Endothelial cell of umbilical vein (primary cell): Measurements from ENCODE around the gene MITF. TPM values are rescaled to one million over a fixed set of nuclear protein-coding genes. Genes with fewer than 3 reads are reported as not detected.

ENCODE experiments used
- BruUV-seq: library from RNA; stranded (reverse); fragments of 400-500 nt; replicated peaks from 2 replicates; lab custom pipeline; 2021; lab: Mats Ljungman, UMichigan
- CTCF ChIA-PET: fragments of 300-600, 350-600 bp; sonication (Branson Sonifier 250); formaldehyde crosslinking; loops from one replicate; lab custom pipeline; 2021; ENCODE audit warnings: antibody characterized with exemption, inconsistent platforms; lab: Charles Lee
- POLR2A ChIA-PET: fragments of 300-600, 350-600 bp; sonication (Branson Sonifier 250); formaldehyde crosslinking; loops from one replicate; lab custom pipeline; 2021; ENCODE audit warnings: antibody characterized with exemption, inconsistent platforms; lab: Charles Lee
- DNase-seq: peaks from one replicate; pipeline ENCODE4 v3.0.0-alpha.2; 2011; ENCODE audit warnings: low read depth, low spot score
- FAIRE-seq: peaks from 2 replicates; lab custom pipeline; 2011; peaks lifted over from hg19 to GRCh38; lab: Jason Lieb, UNC
- H2AFZ ChIP-seq: 2 replicates; pipeline ENCODE4 v1.6.0; 2012; ENCODE audit warnings: low read depth, low read length, control low read depth, inconsistent platforms
- H3K27ac ChIP-seq: 2 replicates; pipeline ENCODE4 v1.5.1; 2011; ENCODE audit warnings: low read depth, mild to moderate bottlenecking, control low read depth, low read length, moderate library complexity; ENCODE audit not compliant: insufficient read depth
- H3K27me3 ChIP-seq, 2 experiments: 2 replicates each; pipeline versions ENCODE4 v1.6.0 to v1.6.1; 2011; ENCODE audit warnings: low read length in 2 of 2, mixed read lengths in 1 of 2; ENCODE audit not compliant: control insufficient read depth in 2 of 2, insufficient read depth in 2 of 2
- H3K36me3 ChIP-seq, 2 experiments: 2 replicates in 1 of 2; 3 replicates in 1 of 2; pipeline ENCODE4 v1.5.1; 2011; ENCODE audit warnings: low read length in 2 of 2, mild to moderate bottlenecking in 1 of 2, moderate library complexity in 1 of 2; ENCODE audit not compliant: control insufficient read depth in 2 of 2, insufficient read depth in 2 of 2; ENCODE audit errors: extremely low read depth in 1 of 2
- H3K4me1 ChIP-seq: 3 replicates; pipeline ENCODE4 v1.5.1; 2011; ENCODE audit warnings: mild to moderate bottlenecking, low read length; ENCODE audit not compliant: control insufficient read depth, insufficient read depth; ENCODE audit errors: extremely low read depth
- H3K4me2 ChIP-seq: 2 replicates; pipeline ENCODE4 v1.6.1; 2011; ENCODE audit warnings: low read length, control low read depth, mixed read lengths; ENCODE audit not compliant: insufficient read depth
- H3K4me3 ChIP-seq, 3 experiments: fragments of 200-600 bp in 1 of 3; sonication (generic), shearing (Covaris generic) in 1 of 3; replicated peaks in 1 of 3; 2 replicates each; pipeline ENCODE4 v1.5.1; 2011 to 2016; ENCODE audit warnings: control low read depth in 3 of 3, low read length in 3 of 3, mild to moderate bottlenecking in 2 of 3, inconsistent platforms in 1 of 3, low read depth in 1 of 3, moderate library complexity in 1 of 3; ENCODE audit not compliant: insufficient read depth in 1 of 3
- H3K79me2 ChIP-seq: 2 replicates; pipeline ENCODE4 v1.6.0; 2012; ENCODE audit warnings: low read length, inconsistent platforms; ENCODE audit not compliant: control insufficient read depth, insufficient read depth
- H3K9ac ChIP-seq: replicated peaks from 2 replicates; pipeline ENCODE3; 2011; ENCODE audit warnings: low read length, control low read depth; ENCODE audit not compliant: insufficient read depth; ENCODE audit errors: extremely low read depth
- H3K9me1 ChIP-seq: replicated peaks from 3 replicates; pipeline ENCODE4 v1.6.0; 2011; ENCODE audit warnings: mild to moderate bottlenecking, low read length; ENCODE audit not compliant: control insufficient read depth, insufficient read depth; ENCODE audit errors: extremely low read depth
- H3K9me3 ChIP-seq: replicated peaks from 2 replicates; pipeline ENCODE4 v1.5.1; 2012; ENCODE audit warnings: low read length, inconsistent platforms; ENCODE audit not compliant: control insufficient read depth, insufficient read depth
- H4K20me1 ChIP-seq: replicated peaks from 2 replicates; pipeline ENCODE3; 2011; ENCODE audit warnings: mild to moderate bottlenecking, low read length; ENCODE audit not compliant: control insufficient read depth, insufficient read depth; ENCODE audit errors: extremely low read depth
- EZH2 ChIP-seq: IDR thresholded peaks from 2 replicates; pipeline ENCODE4 v1.6.1; 2012; ENCODE audit warnings: borderline replicate concordance, low read depth, mild to moderate bottlenecking, moderate library complexity, low read length, inconsistent platforms; ENCODE audit not compliant: severe bottlenecking
- FOS ChIP-seq: IDR thresholded peaks from 2 replicates; pipeline ENCODE4 v1.6.1; 2011; ENCODE audit warnings: mild to moderate bottlenecking, low read length, moderate library complexity, borderline replicate concordance; ENCODE audit not compliant: insufficient read depth
- GATA2 ChIP-seq: IDR thresholded peaks from 2 replicates; pipeline ENCODE4 v1.7.0; 2011; ENCODE audit warnings: low read depth, mild to moderate bottlenecking, moderate library complexity, mixed read lengths, low read length; ENCODE audit not compliant: insufficient read length, insufficient read depth
- JUN ChIP-seq: IDR thresholded peaks from 2 replicates; pipeline ENCODE4 v1.6.1; 2011; ENCODE audit warnings: borderline replicate concordance, low read depth; ENCODE audit not compliant: insufficient read length, insufficient read depth
- MYC ChIP-seq: IDR thresholded peaks from one replicate; pipeline ENCODE4 v1.6.1; 2011; ENCODE audit warnings: mild to moderate bottlenecking, low read depth, low read length
- POLR2A ChIP-seq: IDR thresholded peaks from 2 replicates; pipeline ENCODE4 v1.6.1; 2012; ENCODE audit warnings: low read depth, mild to moderate bottlenecking, control low read depth, low read length
- POLR2AphosphoS5 ChIP-seq: IDR thresholded peaks from 2 replicates; pipeline ENCODE4 v1.6.1; 2012; ENCODE audit warnings: low read depth, mild to moderate bottlenecking, control low read depth, low read length, moderate library complexity; ENCODE audit not compliant: insufficient read depth
- dilution Hi-C: fragments of 300-500 bp; cut with MboI; formaldehyde crosslinking; loops from one replicate; pipeline ENCODE4 v1.15.0; 2019; ENCODE audit warnings: low sequenced_read_pairs; ENCODE audit not compliant: extremely low pct_ligation_motif_present
- intact Hi-C: fragments of 100-400 bp; cut with micrococcal nuclease; formaldehyde crosslinking; loops from one replicate; pipeline ENCODE4 v1.10.0; 2022
- polyA plus RNA-seq, 4 experiments: library from polyadenylated mRNA; depleted of rRNA in 3 of 4; stranded (reverse) in 3 of 4; unstranded in 1 of 4; fragments of >200 nt; gene quantifications; 2 replicates each; pipeline versions ENCODE4 v1.2.1 to v1.2.3, GENCODE V29; 2011 to 2012; ENCODE audit warnings: missing spikeins in 1 of 4
- total RNA-seq: library from RNA; stranded (reverse); gene quantifications from 2 replicates; pipeline ENCODE4 v1.2.3, GENCODE V29; 2021
- TF ChIP-seq, protein P1 (sequence below): IDR thresholded peaks from 2 replicates; pipeline ENCODE4 v1.6.1; 2011; ENCODE audit not compliant: insufficient read depth, insufficient read length
- TF ChIP-seq, protein P2 (sequence below), 2 donors: IDR thresholded peaks; 1 replicate in 1 of 2; 2 replicates in 1 of 2; pipeline ENCODE4 v1.5.1; 2011; ENCODE audit warnings: low read length in 2 of 2, mild to moderate bottlenecking in 2 of 2, moderate library complexity in 2 of 2, control low read depth in 1 of 2, inconsistent platforms in 1 of 2, low read depth in 1 of 2; ENCODE audit not compliant: insufficient read depth in 1 of 2; ENCODE audit errors: extremely low read depth in 1 of 2

MITF gene
- total and polyA plus RNA-seq, 2 donors (not counting 3 experiments of a cell fraction or from before 2014, with no cell fraction given): 1.6 to 2.5 TPM

DNA sequence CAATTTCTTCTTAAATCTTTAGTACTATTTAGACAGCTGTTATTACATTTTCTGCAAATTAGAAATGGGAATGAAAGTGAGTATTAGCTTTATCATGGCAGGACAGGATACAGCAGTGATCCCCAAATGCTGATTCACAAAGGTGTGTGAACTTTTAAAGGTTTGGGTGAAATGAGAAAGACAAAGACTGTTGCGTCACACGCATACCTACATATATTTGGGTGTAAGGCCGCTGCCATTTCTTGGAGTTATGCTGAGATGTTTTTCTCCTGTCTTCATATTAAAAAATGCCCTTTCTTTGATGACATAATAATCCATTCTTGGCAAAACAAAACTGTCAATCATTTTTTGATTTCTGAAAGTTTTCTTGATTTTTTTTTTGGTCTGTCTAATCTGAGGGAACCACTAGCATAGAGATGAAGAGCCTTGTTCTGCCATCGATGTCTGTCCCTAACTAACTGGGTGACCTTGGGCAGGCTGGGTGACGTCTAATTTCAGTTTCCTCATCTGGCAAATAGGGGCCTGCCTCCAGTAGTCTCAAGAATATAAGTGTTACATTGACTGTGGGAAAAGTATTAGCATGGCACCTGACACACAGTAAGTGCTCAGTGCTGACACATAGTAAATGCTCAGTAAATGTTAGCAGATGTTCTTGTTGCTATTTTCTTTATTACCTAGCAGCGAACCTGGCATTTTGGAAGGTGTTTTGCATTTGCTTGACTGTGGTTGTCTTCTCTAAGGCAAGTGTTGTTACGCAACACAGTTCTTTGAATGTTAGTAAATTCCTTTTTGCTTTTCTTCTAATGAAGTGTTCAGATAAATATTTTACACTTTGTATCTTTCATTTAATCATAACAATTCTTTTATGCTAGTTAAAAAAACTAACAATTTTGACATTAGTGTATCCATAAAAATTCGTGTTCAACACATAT lies 5.0 kb downstream of the MITF start:
- TF ChIP-seq EZH2 (no peak), MYC (no peak), POLR2AphosphoS5 (no peak), FOS (no peak), GATA2 (no peak), JUN (no peak), POLR2A (no peak)
- TF ChIP-seq, protein P1, sequence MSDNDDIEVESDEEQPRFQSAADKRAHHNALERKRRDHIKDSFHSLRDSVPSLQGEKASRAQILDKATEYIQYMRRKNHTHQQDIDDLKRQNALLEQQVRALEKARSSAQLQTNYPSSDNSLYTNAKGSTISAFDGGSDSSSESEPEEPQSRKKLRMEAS: no peak
- TF ChIP-seq, protein P2, sequence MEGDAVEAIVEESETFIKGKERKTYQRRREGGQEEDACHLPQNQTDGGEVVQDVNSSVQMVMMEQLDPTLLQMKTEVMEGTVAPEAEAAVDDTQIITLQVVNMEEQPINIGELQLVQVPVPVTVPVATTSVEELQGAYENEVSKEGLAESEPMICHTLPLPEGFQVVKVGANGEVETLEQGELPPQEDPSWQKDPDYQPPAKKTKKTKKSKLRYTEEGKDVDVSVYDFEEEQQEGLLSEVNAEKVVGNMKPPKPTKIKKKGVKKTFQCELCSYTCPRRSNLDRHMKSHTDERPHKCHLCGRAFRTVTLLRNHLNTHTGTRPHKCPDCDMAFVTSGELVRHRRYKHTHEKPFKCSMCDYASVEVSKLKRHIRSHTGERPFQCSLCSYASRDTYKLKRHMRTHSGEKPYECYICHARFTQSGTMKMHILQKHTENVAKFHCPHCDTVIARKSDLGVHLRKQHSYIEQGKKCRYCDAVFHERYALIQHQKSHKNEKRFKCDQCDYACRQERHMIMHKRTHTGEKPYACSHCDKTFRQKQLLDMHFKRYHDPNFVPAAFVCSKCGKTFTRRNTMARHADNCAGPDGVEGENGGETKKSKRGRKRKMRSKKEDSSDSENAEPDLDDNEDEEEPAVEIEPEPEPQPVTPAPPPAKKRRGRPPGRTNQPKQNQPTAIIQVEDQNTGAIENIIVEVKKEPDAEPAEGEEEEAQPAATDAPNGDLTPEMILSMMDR (IDR thresholded peaks at IDR 0.05; ENCODE audit: extremely low read depth in 1 of 2, insufficient read depth in 1 of 2, low read depth in 1 of 2, low read length in 2 of 2): no peak
- dilution Hi-C loops: no loop called here
- Histone ChIP-seq H3K4me1 (peaks cover 7% of the 10 kb centered on the region), H3K27me3 (no peaks in the 10 kb centered on the region), H3K4me3 (no peak overlapping the region), H3K9ac (no peak overlapping the region), H3K27ac (no peak overlapping the region), H2AFZ (no peak overlapping the region), H4K20me1 (no peaks in the 10 kb centered on the region), H3K79me2 (no peaks in the 10 kb centered on the region), H3K36me3 (no peaks in the 10 kb centered on the region), H3K9me3 (no peaks in the 10 kb centered on the region), H3K4me2 (no peak overlapping the region), H3K9me1 (no peaks in the 10 kb centered on the region)
- POLR2A ChIA-PET: no interaction called here
- CTCF ChIA-PET: no interaction called here
- DNase-seq (no peak), FAIRE-seq (no peak)
- intact Hi-C loops: no loop called here
- BruUV-seq: no TSS peak
